22Rv1 (cell line): ENCODE results near the gene NCOA3.

Source experiments
- ZFX ChIP-seq: fragments of 450-650 bp; IDR thresholded peaks from 2 replicates; pipeline ENCODE4 v1.6.1; 2017; ENCODE audit warnings: antibody characterized with exemption, borderline replicate concordance
- TF ChIP-seq, protein P1 (sequence below): fragments of 450-650 bp; IDR thresholded peaks from 2 replicates; pipeline ENCODE4 v1.5.1; 2017; ENCODE audit warnings: mild to moderate bottlenecking

DNA sequence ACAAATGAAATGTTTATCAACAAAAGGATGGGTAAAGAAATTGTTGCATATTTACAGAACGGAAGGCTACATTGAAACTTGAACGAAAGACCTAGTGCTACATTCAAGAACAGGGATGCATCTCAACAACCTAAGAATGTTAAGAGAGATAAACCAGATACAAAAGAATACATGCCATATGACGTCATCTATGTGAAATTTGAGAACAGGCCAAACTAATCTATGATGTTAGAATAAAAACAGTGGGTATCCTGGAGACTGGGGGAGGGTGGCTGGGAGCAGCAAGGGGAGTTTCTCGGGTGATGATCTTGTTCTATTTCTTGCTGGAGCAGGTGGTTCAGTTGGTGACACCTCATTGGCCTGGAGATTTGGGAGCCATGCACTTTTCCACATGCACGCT lies 202.1 kb downstream of the NCOA3 start:
- TF ChIP-seq, protein P1, sequence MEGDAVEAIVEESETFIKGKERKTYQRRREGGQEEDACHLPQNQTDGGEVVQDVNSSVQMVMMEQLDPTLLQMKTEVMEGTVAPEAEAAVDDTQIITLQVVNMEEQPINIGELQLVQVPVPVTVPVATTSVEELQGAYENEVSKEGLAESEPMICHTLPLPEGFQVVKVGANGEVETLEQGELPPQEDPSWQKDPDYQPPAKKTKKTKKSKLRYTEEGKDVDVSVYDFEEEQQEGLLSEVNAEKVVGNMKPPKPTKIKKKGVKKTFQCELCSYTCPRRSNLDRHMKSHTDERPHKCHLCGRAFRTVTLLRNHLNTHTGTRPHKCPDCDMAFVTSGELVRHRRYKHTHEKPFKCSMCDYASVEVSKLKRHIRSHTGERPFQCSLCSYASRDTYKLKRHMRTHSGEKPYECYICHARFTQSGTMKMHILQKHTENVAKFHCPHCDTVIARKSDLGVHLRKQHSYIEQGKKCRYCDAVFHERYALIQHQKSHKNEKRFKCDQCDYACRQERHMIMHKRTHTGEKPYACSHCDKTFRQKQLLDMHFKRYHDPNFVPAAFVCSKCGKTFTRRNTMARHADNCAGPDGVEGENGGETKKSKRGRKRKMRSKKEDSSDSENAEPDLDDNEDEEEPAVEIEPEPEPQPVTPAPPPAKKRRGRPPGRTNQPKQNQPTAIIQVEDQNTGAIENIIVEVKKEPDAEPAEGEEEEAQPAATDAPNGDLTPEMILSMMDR = no peak
- TF ChIP-seq ZFX = no peak
